ENCODE results near the gene DHX16.

DNA sequence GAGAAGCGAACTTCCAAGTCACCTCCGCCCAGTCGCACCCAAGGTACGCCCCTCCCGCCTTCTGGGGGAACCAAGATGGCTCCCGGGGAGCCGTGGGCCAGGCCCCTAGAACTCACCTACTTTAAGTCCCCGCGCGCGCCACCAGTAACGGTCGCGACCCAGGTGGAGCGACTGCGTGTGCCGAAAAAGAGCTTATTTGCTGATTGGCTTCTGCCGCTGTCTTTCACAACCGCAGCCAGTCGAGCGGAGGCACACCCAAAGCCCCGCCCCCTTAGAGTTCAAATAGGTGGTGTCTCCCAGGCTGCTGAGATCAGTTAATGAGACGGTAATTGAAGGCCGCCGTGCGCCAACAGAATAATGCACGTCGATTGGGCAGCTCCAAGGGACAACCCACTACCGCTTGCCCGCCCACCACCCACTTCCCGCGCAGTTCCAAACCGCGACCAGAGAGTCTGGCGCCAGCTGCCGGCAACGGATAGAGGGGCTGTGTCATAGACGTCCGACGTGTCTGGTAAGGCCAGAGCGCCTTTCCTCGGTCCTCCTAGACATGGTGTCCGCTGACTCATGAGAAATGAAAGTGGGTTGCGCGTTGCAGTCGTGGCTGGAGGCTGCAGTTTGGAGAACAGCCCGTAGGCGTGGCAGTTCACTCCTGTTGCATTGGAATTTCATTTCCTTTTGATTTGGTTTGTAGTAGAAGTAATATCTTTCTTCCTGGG, 44.5 kb upstream of the DHX16 start, which contains the start of gene MDC1:
- TF ChIP-seq, protein P1, sequence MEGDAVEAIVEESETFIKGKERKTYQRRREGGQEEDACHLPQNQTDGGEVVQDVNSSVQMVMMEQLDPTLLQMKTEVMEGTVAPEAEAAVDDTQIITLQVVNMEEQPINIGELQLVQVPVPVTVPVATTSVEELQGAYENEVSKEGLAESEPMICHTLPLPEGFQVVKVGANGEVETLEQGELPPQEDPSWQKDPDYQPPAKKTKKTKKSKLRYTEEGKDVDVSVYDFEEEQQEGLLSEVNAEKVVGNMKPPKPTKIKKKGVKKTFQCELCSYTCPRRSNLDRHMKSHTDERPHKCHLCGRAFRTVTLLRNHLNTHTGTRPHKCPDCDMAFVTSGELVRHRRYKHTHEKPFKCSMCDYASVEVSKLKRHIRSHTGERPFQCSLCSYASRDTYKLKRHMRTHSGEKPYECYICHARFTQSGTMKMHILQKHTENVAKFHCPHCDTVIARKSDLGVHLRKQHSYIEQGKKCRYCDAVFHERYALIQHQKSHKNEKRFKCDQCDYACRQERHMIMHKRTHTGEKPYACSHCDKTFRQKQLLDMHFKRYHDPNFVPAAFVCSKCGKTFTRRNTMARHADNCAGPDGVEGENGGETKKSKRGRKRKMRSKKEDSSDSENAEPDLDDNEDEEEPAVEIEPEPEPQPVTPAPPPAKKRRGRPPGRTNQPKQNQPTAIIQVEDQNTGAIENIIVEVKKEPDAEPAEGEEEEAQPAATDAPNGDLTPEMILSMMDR (IDR thresholded peaks at IDR 0.05), result peak in 3 of 4 experiments; percentile 37 to 62 (median 60)
- no peak for TF ChIP-seq EP300 (IDR thresholded peaks at IDR 0.05)
- TF ChIP-seq POLR2A (IDR thresholded peaks at IDR 0.05), result peak; percentile 34 to 38

Data from gastroesophageal sphincter (tissue), 3 donors.